MM.1S (cell line): ENCODE data around the gene LGALS7.

Experiments used
- DNase-seq: peaks from one replicate; pipeline ENCODE4 v3.0.0-alpha.2; 2015
- H2AFZ ChIP-seq: fragments of 300-600 bp; sonication (generic); 2 replicates; pipeline ENCODE4 v1.6.0; 2016; ENCODE audit warnings: antibody characterized with exemption, low read length
- H3F3A ChIP-seq: fragments of 300-600 bp; sonication (generic); 2 replicates; pipeline ENCODE4 v1.6.1; 2016; ENCODE audit warnings: mild to moderate bottlenecking, antibody characterized with exemption, low read length, moderate library complexity, mixed read lengths; ENCODE audit not compliant: insufficient read depth
- H3K27ac ChIP-seq: fragments of 300-600 bp; sonication (generic); 2 replicates; pipeline ENCODE4 v1.5.1; 2016; ENCODE audit warnings: mild to moderate bottlenecking, low read length
- H3K27me3 ChIP-seq: fragments of 300-600 bp; sonication (generic); replicated peaks from 2 replicates; pipeline ENCODE4 v1.6.0; 2016; ENCODE audit warnings: low read length; ENCODE audit not compliant: insufficient read depth
- H3K36me3 ChIP-seq: fragments of 300-600 bp; sonication (generic); replicated peaks from 2 replicates; pipeline ENCODE4 v1.6.1; 2016; ENCODE audit warnings: mild to moderate bottlenecking, low read length, mixed read lengths; ENCODE audit not compliant: insufficient read depth
- H3K4me1 ChIP-seq: fragments of 300-600 bp; sonication (generic); 2 replicates; pipeline ENCODE4 v1.6.1; 2016; ENCODE audit warnings: low read length, mixed read lengths
- H3K4me2 ChIP-seq: fragments of 300-600 bp; sonication (generic); 2 replicates; pipeline ENCODE4 v1.6.0; 2016; ENCODE audit warnings: low read depth, low read length
- H3K4me3 ChIP-seq: fragments of 300-600 bp; sonication (generic); 2 replicates; pipeline ENCODE4 v1.5.1; 2016; ENCODE audit warnings: low read length, mixed read lengths
- H3K79me2 ChIP-seq: fragments of 300-600 bp; sonication (generic); 2 replicates; pipeline ENCODE4 v1.6.1; 2016; ENCODE audit warnings: mixed run types, low read length, mixed read lengths
- H3K9ac ChIP-seq: fragments of 300-600 bp; sonication (generic); 2 replicates; pipeline ENCODE4 v1.6.1; 2016; ENCODE audit warnings: low read length, mixed read lengths
- H3K9me2 ChIP-seq: fragments of 300-600 bp; sonication (generic); replicated peaks from 2 replicates; pipeline ENCODE4 v1.6.1; 2016; ENCODE audit warnings: mild to moderate bottlenecking, low read length, mixed read lengths; ENCODE audit not compliant: insufficient read depth
- H3K9me3 ChIP-seq: fragments of 300-600 bp; sonication (generic); replicated peaks from 2 replicates; pipeline ENCODE4 v1.6.1; 2016; ENCODE audit warnings: mild to moderate bottlenecking, low read length, mixed read lengths; ENCODE audit not compliant: insufficient read depth
- H4K20me1 ChIP-seq: fragments of 300-600 bp; sonication (generic); 2 replicates; pipeline ENCODE4 v1.6.1; 2016; ENCODE audit warnings: mild to moderate bottlenecking, low read length, moderate library complexity, mixed read lengths; ENCODE audit not compliant: insufficient read depth
- EZH2 ChIP-seq: fragments of 300-600 bp; sonication (generic); optimal IDR thresholded peaks from 2 replicates; pipeline ENCODE3; 2017; ENCODE audit warnings: low read depth, mild to moderate bottlenecking, antibody characterized with exemption, low read length, mixed read lengths
- EZH2phosphoT487 ChIP-seq: fragments of 300-600 bp; sonication (generic); IDR thresholded peaks from 2 replicates; pipeline ENCODE4 v1.6.1; 2018; ENCODE audit warnings: antibody characterized with exemption, low read length
- TF ChIP-seq, protein P1 (sequence below): fragments of 300-600 bp; sonication (generic); IDR thresholded peaks from 2 replicates; pipeline ENCODE4 v1.5.1; 2016; ENCODE audit warnings: antibody characterized with exemption, low read length, mixed read lengths

Gene LGALS7

DNA sequence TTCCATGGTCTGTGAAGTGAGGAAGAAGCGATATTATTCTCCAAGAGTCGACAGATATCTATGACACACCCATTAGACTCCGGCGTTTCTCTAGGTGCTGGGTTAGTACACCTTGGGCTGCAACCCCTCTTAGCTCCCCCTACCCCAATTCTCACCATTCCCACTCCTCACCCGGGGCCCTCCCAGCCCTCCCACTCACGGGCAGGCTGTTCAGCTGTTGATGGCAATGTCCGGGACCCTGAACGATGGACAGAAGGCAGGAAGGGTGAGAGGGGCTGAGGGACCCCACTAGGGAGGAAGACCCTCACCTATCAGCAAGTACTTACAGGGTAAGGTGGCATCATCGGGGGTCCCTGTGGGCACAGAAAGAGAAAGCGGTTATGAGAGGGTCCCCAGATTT, 30.2 kb upstream of the LGALS7 start:
- H3K9me2 ChIP-seq, result no peaks in the 10 kb centered on the region
- TF ChIP-seq, protein P1, sequence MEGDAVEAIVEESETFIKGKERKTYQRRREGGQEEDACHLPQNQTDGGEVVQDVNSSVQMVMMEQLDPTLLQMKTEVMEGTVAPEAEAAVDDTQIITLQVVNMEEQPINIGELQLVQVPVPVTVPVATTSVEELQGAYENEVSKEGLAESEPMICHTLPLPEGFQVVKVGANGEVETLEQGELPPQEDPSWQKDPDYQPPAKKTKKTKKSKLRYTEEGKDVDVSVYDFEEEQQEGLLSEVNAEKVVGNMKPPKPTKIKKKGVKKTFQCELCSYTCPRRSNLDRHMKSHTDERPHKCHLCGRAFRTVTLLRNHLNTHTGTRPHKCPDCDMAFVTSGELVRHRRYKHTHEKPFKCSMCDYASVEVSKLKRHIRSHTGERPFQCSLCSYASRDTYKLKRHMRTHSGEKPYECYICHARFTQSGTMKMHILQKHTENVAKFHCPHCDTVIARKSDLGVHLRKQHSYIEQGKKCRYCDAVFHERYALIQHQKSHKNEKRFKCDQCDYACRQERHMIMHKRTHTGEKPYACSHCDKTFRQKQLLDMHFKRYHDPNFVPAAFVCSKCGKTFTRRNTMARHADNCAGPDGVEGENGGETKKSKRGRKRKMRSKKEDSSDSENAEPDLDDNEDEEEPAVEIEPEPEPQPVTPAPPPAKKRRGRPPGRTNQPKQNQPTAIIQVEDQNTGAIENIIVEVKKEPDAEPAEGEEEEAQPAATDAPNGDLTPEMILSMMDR, result no peak
- no peak for TF ChIP-seq EZH2phosphoT487
- TF ChIP-seq EZH2, result no peak
- H2AFZ ChIP-seq, result no peak overlapping the region
- no peak overlapping the region for H3K4me3 ChIP-seq
- H3K9me3 ChIP-seq, result no peaks in the 10 kb centered on the region
- no peaks in the 10 kb centered on the region for H3K79me2 ChIP-seq
- H3K4me2 ChIP-seq, result no peak overlapping the region
- DNase-seq, result no peak
- no peaks in the 10 kb centered on the region for H3F3A ChIP-seq
- H3K27me3 ChIP-seq, result peaks cover 50% of the 10 kb centered on the region
- no peak overlapping the region for H3K9ac ChIP-seq
- no peaks in the 10 kb centered on the region for H3K4me1 ChIP-seq
- no peaks in the 10 kb centered on the region for H3K36me3 ChIP-seq
- H3K27ac ChIP-seq, result no peak overlapping the region
- H4K20me1 ChIP-seq, result no peaks in the 10 kb centered on the region

DNA sequence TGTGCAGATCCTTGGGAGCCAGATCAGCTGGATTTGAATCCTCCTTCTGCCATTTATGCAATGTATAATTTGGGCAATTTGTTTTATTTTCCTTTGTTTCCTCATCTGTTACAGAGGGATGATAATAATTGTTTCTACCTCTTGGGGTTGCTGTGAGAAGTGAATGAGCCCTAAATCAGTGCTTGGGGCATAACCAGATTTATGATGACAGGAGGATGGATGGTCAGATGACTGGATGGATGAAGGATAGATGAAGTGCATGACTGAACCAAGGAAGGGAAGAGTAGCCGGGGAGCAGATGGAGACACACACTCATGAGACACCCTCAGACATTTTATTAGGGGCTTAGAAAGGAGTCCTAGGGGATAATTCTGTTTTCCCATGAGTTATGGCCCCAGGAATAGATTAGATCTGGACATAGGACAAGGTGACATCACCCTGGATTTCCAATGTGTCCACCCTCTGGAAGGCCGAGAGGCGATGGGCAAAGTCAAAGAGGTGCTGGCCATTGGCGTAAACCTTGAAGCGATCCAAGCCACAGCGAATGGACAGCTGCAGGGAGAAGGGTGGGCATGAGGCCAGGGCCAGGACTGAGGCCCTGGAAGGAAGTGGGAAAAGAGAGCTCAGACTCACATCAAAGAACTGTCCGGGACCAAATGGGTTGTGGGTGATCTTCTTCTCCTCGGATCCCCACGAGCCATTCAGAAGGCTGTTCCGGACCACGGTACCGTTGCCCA, 28.2 kb upstream of the LGALS7 start:
- Histone ChIP-seq H4K20me1 (no peaks in the 10 kb centered on the region), H3K9ac (no peak overlapping the region), H3K4me1 (no peaks in the 10 kb centered on the region), H3K36me3 (no peaks in the 10 kb centered on the region), H3K9me2 (no peaks in the 10 kb centered on the region), H3K79me2 (no peaks in the 10 kb centered on the region), H3K4me2 (no peak overlapping the region), H3K27me3 (peaks cover 48% of the 10 kb centered on the region), H3F3A (no peaks in the 10 kb centered on the region), H3K4me3 (no peak overlapping the region), H3K27ac (no peak overlapping the region), H3K9me3 (no peaks in the 10 kb centered on the region), H2AFZ (no peak overlapping the region)
- TF ChIP-seq EZH2, result no peak
- TF ChIP-seq, protein P1, result no peak
- no peak for TF ChIP-seq EZH2phosphoT487
- DNase-seq, result no peak

DNA sequence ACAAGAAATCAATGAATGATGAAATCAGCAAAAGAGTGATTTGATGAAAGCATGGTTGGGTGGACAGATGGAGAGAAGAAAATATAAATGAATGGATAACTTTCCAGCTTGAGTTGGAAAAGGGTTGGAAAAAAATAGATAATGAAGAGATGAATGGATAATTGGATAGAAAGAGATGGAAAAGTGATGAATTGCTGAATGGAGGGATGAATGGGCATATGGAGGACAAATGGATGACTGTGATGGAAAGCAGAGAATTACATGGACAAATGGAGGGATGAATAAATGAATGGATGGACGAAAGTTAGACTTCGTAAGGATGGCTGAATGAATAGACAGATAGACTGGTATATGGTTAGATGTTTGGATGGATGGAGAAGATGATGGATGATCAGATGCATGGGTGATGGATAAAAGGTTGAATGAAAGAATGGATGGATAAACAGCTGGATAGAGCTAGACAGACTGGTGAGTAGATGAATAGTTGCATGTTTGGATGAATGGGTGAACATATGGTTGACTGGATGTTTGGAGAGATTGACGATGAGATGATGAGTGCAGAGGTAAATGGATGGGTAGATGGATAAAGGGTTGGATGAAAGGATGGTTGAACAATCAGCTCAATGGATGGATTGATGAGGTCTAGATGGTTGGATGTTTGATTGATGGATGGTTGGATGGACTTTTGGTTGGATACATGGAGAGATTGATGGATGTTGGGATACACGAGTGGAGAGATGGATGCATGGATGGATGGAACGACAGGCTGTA, 27.4 kb upstream of the LGALS7 start:
- peaks cover 52% of the 10 kb centered on the region for H3K27me3 ChIP-seq
- H3K4me2 ChIP-seq, result no peak overlapping the region
- no peak overlapping the region for H2AFZ ChIP-seq
- no peaks in the 10 kb centered on the region for H4K20me1 ChIP-seq
- H3K4me3 ChIP-seq, result no peak overlapping the region
- H3K79me2 ChIP-seq, result no peaks in the 10 kb centered on the region
- no peaks in the 10 kb centered on the region for H3K4me1 ChIP-seq
- TF ChIP-seq EZH2 (no peak), EZH2phosphoT487 (no peak)
- TF ChIP-seq, protein P1, result no peak
- DNase-seq, result no peak
- no peaks in the 10 kb centered on the region for H3F3A ChIP-seq
- no peak overlapping the region for H3K9ac ChIP-seq
- H3K9me2 ChIP-seq, result no peaks in the 10 kb centered on the region
- H3K27ac ChIP-seq, result no peak overlapping the region
- H3K36me3 ChIP-seq, result no peaks in the 10 kb centered on the region
- no peaks in the 10 kb centered on the region for H3K9me3 ChIP-seq
